Measurements from ENCODE around the gene SRP72.
"Not testable (repeated sequence)": the region's sequence is repeated elsewhere in the genome, so short reads cannot be mapped to it uniquely, and the experiment has no call there.

The SRP72 gene

GRCh38 chr4:56467284-56468096, at the start of gene SRP72:
TSS of gene SRP72 (plus strand) at chr4:56467617. CDS start at chr4:56467636, 19 bp downstream.
- DNase-seq, result peak; percentile 56

- no peak for DNase-seq
These were observed 43.2 kb upstream of the SRP72 start for GRCh38 chr4:56424176-56424575.

- no peak for DNase-seq
These were observed 42.5 kb upstream of the SRP72 start for GRCh38 chr4:56424697-56425514.

- DNase-seq, result no peak
These were observed 41.9 kb upstream of the SRP72 start for GRCh38 chr4:56425518-56425917.

- no peak for DNase-seq
These were observed 41.1 kb upstream of the SRP72 start for GRCh38 chr4:56426273-56426672.

- no peak for DNase-seq
These were observed 40.2 kb upstream of the SRP72 start for GRCh38 chr4:56427179-56427578.

GRCh38 chr4:56430203-56430602, 37.2 kb upstream of the SRP72 start:
- DNase-seq, result no peak

GRCh38 chr4:56433280-56433679, 34.1 kb upstream of the SRP72 start:
- no peak for DNase-seq

GRCh38 chr4:56434599-56435139, 32.7 kb upstream of the SRP72 start:
- DNase-seq, result peak; percentile 45

GRCh38 chr4:56435140-56435926, 32.1 kb upstream of the SRP72 start, which contains the start of gene PPAT:
TSS of gene PPAT (minus strand) at chr4:56435615. CDS start at chr4:56435477, 138 bp downstream.
- DNase-seq, result peak; percentile 85

GRCh38 chr4:56438766-56439165, 28.7 kb upstream of the SRP72 start:
- no peak for DNase-seq

GRCh38 chr4:56440983-56441382, 26.4 kb upstream of the SRP72 start:
- DNase-seq, result no peak

GRCh38 chr4:56444719-56445118, 22.7 kb upstream of the SRP72 start:
- DNase-seq, result no peak

GRCh38 chr4:56445699-56446098, 21.7 kb upstream of the SRP72 start:
- no peak for DNase-seq

- DNase-seq, result no peak
These were observed 19.1 kb upstream of the SRP72 start for GRCh38 chr4:56448301-56448700.

- DNase-seq, result not testable (repeated sequence)
These were observed 17.9 kb upstream of the SRP72 start for GRCh38 chr4:56449475-56449874.

- no peak for DNase-seq
These were observed 17.1 kb upstream of the SRP72 start for GRCh38 chr4:56450342-56450741.

- no peak for DNase-seq
These were observed 7.3 kb upstream of the SRP72 start for GRCh38 chr4:56460085-56460484.

- no peak for DNase-seq
These were observed 5.3 kb upstream of the SRP72 start for GRCh38 chr4:56462157-56462556.

GRCh38 chr4:56463711-56464110, 3.7 kb upstream of the SRP72 start:
- DNase-seq, result no peak

GRCh38 chr4:56464581-56464980, 2.8 kb upstream of the SRP72 start:
- no peak for DNase-seq

GRCh38 chr4:56465599-56466295, 1.7 kb upstream of the SRP72 start:
- DNase-seq, result peak; percentile 12

Data from NCI-H1105 treated with DMSO at 0.1 percent for 48 hours (cell line).